ENCODE results near the gene CNKSR1. TPM values are rescaled to one million over a fixed set of nuclear protein-coding genes. Genes with fewer than 3 reads are reported as not detected.

CNKSR1 gene
- total and polyA plus RNA-seq, 2 of the 8 experiments (the other 6 are each of a cell fraction or from before 2014, with no cell fraction given): 13.9 to 14.5 TPM

DNA sequence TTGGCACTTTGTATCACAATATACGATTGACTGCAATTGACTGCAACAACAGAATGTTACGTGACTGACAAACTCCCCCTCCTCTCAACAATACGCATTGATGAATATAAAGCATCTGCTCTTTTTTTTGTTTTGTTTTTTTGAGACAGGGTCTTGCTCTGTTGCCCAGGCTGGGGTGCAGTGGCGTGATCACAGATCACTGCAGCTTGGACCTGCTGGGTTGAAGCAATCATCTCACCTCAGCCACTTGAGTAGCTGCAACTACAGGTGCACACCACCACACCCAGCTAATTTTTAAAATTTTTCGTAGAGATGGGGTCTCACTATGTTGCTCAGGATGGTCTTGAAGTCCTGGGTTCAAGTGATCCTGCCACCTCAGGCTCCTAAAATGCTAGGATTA, 35.4 kb downstream of the CNKSR1 start:
- H3K9me3 ChIP-seq (ENCODE audit: insufficient read depth in 2 of 2, low read depth in 1 of 2, low read length in 1 of 2): no peaks in the 10 kb centered on the region
- CTCF ChIA-PET (ENCODE audit: partially characterized antibody): interaction anchor here (0.6 to 1.3 kb wide), 6 partner anchors 8 to 922 kb away, joined by 3 to 5 read pairs (median 3); no protein-coding TSS in a partner anchor
- no peak overlapping the region for H3K4ac ChIP-seq (replicated peaks; ENCODE audit: insufficient read length, low read depth, low read length)
- H4K20me1 ChIP-seq (replicated peaks in 1 of 2; ENCODE audit: control insufficient read depth in 1 of 2, insufficient read depth in 2 of 2, low read length in 2 of 2): no peaks in the 10 kb centered on the region
- H3K4me1 ChIP-seq (replicated peaks in 1 of 4; ENCODE audit: control insufficient read depth in 3 of 4, insufficient read depth in 4 of 4, low read length in 3 of 4): no peaks in the 10 kb centered on the region
- H2BK120ac ChIP-seq (replicated peaks; ENCODE audit: low read depth, low read length): no peak overlapping the region
- no peaks in the 10 kb centered on the region for H3K23me2 ChIP-seq (ENCODE audit: low read depth, low read length)
- FAIRE-seq (no peak), DNase-seq (ENCODE audit: low read depth in 1 of 2, low spot score in 2 of 2) (no peak)
- POLR2A ChIA-PET (ENCODE audit: partially characterized antibody): no interaction called here
- H3K56ac ChIP-seq (replicated peaks; ENCODE audit: insufficient read length, low read depth, low read length): no peak overlapping the region
- no peak overlapping the region for H2BK20ac ChIP-seq (ENCODE audit: low read length)
- no peak overlapping the region for H2AK5ac ChIP-seq (ENCODE audit: low read depth, low read length)
- no peaks in the 10 kb centered on the region for H3K79me2 ChIP-seq (ENCODE audit: control insufficient read depth in 1 of 2, insufficient read depth in 2 of 2, low read length in 2 of 2)
- H2BK5ac ChIP-seq (ENCODE audit: low read depth, low read length): no peak overlapping the region
- TF ChIP-seq RBBP5 (IDR thresholded peaks at IDR 0.05; ENCODE audit: borderline replicate concordance, low read depth, low read length) (no peak), ZNF274 (IDR thresholded peaks at IDR 0.05; ENCODE audit: borderline replicate concordance, extremely low read depth, low read length) (no peak), GABPA (IDR thresholded peaks at IDR 0.05; ENCODE audit: borderline replicate concordance, insufficient read depth, low read length) (no peak), CEBPB (IDR thresholded peaks at IDR 0.05; ENCODE audit: low read depth, low read length) (no peak), TCF12 (IDR thresholded peaks at IDR 0.05; ENCODE audit: low read depth, low read length) (no peak), ASH2L (IDR thresholded peaks at IDR 0.05; ENCODE audit: low read length) (no peak), TAF1 (IDR thresholded peaks at IDR 0.05; ENCODE audit: low read depth, low read length) (no peak), BCL11A (IDR thresholded peaks at IDR 0.05; ENCODE audit: low read depth in 2 of 2, low read length in 2 of 2) (no peak), CBX8 (IDR thresholded peaks at IDR 0.05; ENCODE audit: borderline replicate concordance, low read depth, low read length) (no peak), HDAC6 (IDR thresholded peaks at IDR 0.05; ENCODE audit: low read depth, low read length) (no peak), SIN3A (conservative IDR thresholded peaks at IDR 0.05 in 1 of 2, IDR thresholded peaks at IDR 0.05 in 1 of 2; ENCODE audit: low read depth in 1 of 2, low read length in 2 of 2) (no peak), SP4 (IDR thresholded peaks at IDR 0.05; ENCODE audit: low read length) (no peak)
- TF ChIP-seq, protein P1, sequence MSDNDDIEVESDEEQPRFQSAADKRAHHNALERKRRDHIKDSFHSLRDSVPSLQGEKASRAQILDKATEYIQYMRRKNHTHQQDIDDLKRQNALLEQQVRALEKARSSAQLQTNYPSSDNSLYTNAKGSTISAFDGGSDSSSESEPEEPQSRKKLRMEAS (IDR thresholded peaks at IDR 0.05): no peak
- TF ChIP-seq, protein P2, sequence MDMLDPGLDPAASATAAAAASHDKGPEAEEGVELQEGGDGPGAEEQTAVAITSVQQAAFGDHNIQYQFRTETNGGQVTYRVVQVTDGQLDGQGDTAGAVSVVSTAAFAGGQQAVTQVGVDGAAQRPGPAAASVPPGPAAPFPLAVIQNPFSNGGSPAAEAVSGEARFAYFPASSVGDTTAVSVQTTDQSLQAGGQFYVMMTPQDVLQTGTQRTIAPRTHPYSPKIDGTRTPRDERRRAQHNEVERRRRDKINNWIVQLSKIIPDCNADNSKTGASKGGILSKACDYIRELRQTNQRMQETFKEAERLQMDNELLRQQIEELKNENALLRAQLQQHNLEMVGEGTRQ (IDR thresholded peaks at IDR 0.05; ENCODE audit: low read length): no peak
- H2BK12ac ChIP-seq (ENCODE audit: low read depth, low read length): no peak overlapping the region
- WGBS, 2 experiments (ENCODE audit: extremely low coverage in 1 of 2, insufficient coverage in 1 of 2, insufficient read length in 1 of 2, insufficient replicate concordance in 2 of 2, low coverage in 1 of 2, low lambda C conversion rate in 2 of 2, missing lambda C conversion rate in 1 of 2): 90% methylated on average over 5 of the region's 5 CpGs; no CpG with 5 or more reads in 1 of the 2 experiments
- H3K36me3 ChIP-seq (ENCODE audit: control insufficient read depth in 2 of 4, insufficient read depth in 4 of 4, low read length in 3 of 4): no peaks in the 10 kb centered on the region
- H3K4me3 ChIP-seq (ENCODE audit: extremely low read depth in 1 of 4, insufficient read depth in 2 of 4, low read depth in 3 of 4, low read length in 4 of 4): no peak overlapping the region
- H3K27ac ChIP-seq (ENCODE audit: low read depth, low read length): no peak overlapping the region
- H4K5ac ChIP-seq (ENCODE audit: insufficient read length, low read depth, low read length): no peak overlapping the region
- no peak overlapping the region for H4K91ac ChIP-seq (replicated peaks; ENCODE audit: insufficient read length, low read length)
- H3K14ac ChIP-seq (ENCODE audit: insufficient read length): no peak overlapping the region
- no peak overlapping the region for H2AFZ ChIP-seq (ENCODE audit: low read length)
- no peaks in the 10 kb centered on the region for H3K79me1 ChIP-seq (ENCODE audit: low read depth, low read length)
- H4K8ac ChIP-seq (ENCODE audit: extremely low read depth, insufficient read depth, low read length): no peak overlapping the region
- no peak overlapping the region for H3K18ac ChIP-seq (ENCODE audit: extremely low read depth, low read length)
- H3K9ac ChIP-seq (replicated peaks in 1 of 4; ENCODE audit: extremely low read depth in 1 of 4, low read depth in 3 of 4, low read length in 3 of 4): no peak overlapping the region
- no peak overlapping the region for H2BK15ac ChIP-seq (ENCODE audit: low read length)
- H3K23ac ChIP-seq (ENCODE audit: insufficient read length): no peak overlapping the region
- no peak overlapping the region for H3K4me2 ChIP-seq (ENCODE audit: insufficient read depth in 1 of 2, low read depth in 2 of 2, low read length in 2 of 2)
- no peaks in the 10 kb centered on the region for H3K27me3 ChIP-seq (replicated peaks in 1 of 4; ENCODE audit: control insufficient read depth in 3 of 4, extremely low read depth in 1 of 4, insufficient read depth in 3 of 4, low read length in 3 of 4)
